Measurements from ENCODE around the gene RMC1. TPM values are rescaled to one million over a fixed set of nuclear protein-coding genes. Genes with fewer than 3 reads are reported as not detected.

RMC1 gene
- total RNA-seq, 4 donors from 2014 or later: 17.3 to 32.4 (median 18.3) TPM

DNA sequence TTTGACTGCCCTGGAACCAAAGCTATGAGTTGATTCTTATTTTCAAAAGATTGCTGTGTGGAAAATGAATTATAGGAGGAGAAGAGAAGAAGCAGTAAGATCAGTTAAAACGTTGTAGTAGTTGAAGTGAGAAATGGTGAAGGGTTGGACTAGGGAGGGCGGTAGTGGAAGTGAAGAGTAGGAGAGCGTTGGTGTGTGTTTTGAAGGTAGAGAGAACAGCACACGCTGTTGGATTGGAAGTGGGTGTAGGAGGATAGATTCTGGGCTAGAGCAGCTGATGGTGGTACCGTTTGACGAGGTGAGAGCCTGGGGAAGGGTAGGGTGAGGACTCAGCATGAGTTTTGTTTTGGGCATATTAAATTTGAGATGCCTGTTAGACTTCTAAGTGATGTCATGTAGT is 31.8 kb upstream of the RMC1 start:
- WGBS, 2 donors: 90 to 93% methylated on average over 6 of the region's 6 CpGs
- H3K9me3 ChIP-seq: no peaks in the 10 kb centered on the region
- no peaks in the 10 kb centered on the region for H3K27me3 ChIP-seq
- H3K27ac ChIP-seq: no peak overlapping the region
- DNase-seq (ENCODE audit: low spot score in 2 of 2): no peak
- TF ChIP-seq, protein P1, sequence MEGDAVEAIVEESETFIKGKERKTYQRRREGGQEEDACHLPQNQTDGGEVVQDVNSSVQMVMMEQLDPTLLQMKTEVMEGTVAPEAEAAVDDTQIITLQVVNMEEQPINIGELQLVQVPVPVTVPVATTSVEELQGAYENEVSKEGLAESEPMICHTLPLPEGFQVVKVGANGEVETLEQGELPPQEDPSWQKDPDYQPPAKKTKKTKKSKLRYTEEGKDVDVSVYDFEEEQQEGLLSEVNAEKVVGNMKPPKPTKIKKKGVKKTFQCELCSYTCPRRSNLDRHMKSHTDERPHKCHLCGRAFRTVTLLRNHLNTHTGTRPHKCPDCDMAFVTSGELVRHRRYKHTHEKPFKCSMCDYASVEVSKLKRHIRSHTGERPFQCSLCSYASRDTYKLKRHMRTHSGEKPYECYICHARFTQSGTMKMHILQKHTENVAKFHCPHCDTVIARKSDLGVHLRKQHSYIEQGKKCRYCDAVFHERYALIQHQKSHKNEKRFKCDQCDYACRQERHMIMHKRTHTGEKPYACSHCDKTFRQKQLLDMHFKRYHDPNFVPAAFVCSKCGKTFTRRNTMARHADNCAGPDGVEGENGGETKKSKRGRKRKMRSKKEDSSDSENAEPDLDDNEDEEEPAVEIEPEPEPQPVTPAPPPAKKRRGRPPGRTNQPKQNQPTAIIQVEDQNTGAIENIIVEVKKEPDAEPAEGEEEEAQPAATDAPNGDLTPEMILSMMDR (IDR thresholded peaks at IDR 0.05): no peak
- TF ChIP-seq POLR2A (IDR thresholded peaks at IDR 0.05) (no peak), EP300 (IDR thresholded peaks at IDR 0.05) (no peak)
- H3K36me3 ChIP-seq: peaks cover 2 to 97% (median 38%) of the 10 kb centered on the region in 3 donors
- H3K4me3 ChIP-seq: no peak overlapping the region
- H3K4me1 ChIP-seq: no peaks in the 10 kb centered on the region

DNA sequence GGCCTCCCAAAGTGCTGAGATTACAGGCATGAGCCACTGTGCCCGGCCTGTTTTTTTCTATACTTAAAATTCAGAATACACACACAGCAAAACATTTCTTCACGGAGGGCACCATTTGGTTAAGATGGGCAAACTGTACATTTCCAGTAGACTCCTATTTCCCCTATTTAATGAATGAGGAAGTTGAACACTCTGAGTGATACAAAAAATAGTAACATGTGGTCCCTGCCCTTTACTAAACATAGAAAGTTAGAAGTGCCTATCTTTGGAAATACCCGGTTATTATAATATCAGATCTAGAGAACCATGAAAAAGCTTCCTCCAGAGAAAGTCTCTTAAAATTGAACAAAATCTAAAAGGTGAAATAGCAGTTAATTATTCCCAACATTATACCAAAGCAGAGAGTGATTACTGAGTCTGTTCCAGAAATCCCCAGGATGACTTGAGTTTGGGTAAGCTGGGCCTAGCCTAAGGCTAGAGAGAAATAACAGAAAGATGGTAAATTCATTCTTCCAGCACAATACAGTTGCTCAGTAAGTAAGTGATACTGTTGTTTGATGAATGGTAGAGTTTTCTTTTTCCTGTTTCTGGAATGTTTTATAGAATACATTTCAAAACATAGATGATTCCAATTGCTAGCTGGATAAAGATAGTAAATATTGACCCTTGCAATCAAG is 23.3 kb upstream of the RMC1 start:
- H3K27me3 ChIP-seq: no peaks in the 10 kb centered on the region
- TF ChIP-seq POLR2A (IDR thresholded peaks at IDR 0.05): no peak
- TF ChIP-seq, protein P1 (IDR thresholded peaks at IDR 0.05): no peak
- no peak for TF ChIP-seq EP300 (IDR thresholded peaks at IDR 0.05)
- H3K4me3 ChIP-seq: no peak overlapping the region
- H3K9me3 ChIP-seq: no peaks in the 10 kb centered on the region
- H3K36me3 ChIP-seq: peaks cover 0 to 81% (median 8%) of the 10 kb centered on the region in 3 donors
- no peaks in the 10 kb centered on the region for H3K4me1 ChIP-seq
- WGBS, 2 donors: 82 to 86% methylated on average over 3 of the region's 3 CpGs
- DNase-seq (ENCODE audit: low spot score in 2 of 2): no peak
- H3K27ac ChIP-seq: no peak overlapping the region

DNA sequence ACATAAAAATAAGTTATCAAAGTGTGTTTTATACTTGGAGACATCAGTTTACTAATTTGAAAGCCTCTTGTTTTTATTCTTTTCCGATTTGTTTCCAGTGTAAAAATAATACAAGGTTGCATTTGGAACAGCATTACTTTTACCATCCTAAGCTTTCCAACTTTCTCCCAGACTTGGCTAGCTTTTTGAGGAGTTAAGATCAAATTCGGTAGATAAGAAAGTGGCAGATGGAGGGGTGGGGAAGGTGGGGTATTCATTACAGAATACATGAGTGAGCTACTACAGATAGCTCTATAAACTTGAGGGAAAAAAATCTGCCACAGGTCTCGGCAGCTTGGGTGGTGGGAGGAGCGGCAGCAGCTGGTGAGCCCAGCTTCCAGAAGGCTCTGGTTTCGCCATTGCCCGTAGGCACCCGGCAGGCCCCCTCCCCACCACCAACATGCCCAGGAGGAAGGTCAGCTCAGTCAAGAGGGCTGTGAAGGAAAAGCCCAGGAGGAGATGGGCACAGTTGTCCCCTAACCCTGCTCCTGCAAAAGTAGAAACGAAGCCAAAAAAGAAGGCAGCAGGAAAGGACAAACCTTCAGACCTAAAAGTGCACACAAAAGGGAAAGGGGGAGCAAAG is 18.6 kb upstream of the RMC1 start:
- 64 to 65% methylated on average over 8 of the region's 8 CpGs for WGBS, 2 donors
- Histone ChIP-seq H3K4me3 (no peak overlapping the region), H3K36me3 (peaks cover 0 to 34% (median 5%) of the 10 kb centered on the region in 3 donors), H3K4me1 (peaks cover 0 to 8% (median 0%) of the 10 kb centered on the region in 4 donors), H3K9me3 (no peaks in the 10 kb centered on the region), H3K27me3 (no peaks in the 10 kb centered on the region), H3K27ac (no peak overlapping the region)
- no peak for DNase-seq (ENCODE audit: low spot score in 2 of 2)
- TF ChIP-seq EP300 (IDR thresholded peaks at IDR 0.05): no peak
- TF ChIP-seq, protein P1 (IDR thresholded peaks at IDR 0.05): no peak
- no peak for TF ChIP-seq POLR2A (IDR thresholded peaks at IDR 0.05)

DNA sequence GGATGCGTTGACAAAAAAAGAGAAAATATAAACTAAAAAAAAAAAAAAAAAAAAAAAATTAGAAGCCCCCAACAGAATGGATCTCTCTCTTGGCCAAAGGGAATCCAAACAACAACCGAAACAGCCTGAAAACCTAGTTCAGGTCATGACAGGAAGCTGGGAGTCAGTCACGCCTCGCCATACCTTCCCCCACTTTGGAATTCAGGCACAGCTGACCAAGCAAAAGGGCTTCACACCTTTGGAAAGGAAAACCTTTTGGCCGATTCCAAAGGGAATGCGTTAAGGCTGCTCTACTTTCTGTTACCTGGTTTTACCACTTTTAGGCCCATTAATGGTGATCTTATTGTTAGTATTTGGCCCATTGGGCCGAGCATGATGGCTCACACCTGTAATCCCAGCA is 17.9 kb upstream of the RMC1 start:
- H3K27ac ChIP-seq: no peak overlapping the region
- DNase-seq (ENCODE audit: low spot score in 2 of 2): no peak
- 91% methylated on average over 7 of the region's 7 CpGs for WGBS, 2 donors
- TF ChIP-seq, protein P1 (IDR thresholded peaks at IDR 0.05): no peak
- TF ChIP-seq EP300 (IDR thresholded peaks at IDR 0.05): no peak
- TF ChIP-seq POLR2A (IDR thresholded peaks at IDR 0.05): no peak
- H3K27me3 ChIP-seq: no peaks in the 10 kb centered on the region
- no peak overlapping the region for H3K4me3 ChIP-seq
- peaks cover 0 to 8% (median 0%) of the 10 kb centered on the region in 4 donors for H3K4me1 ChIP-seq
- no peaks in the 10 kb centered on the region for H3K9me3 ChIP-seq
- peaks cover 0 to 27% (median 5%) of the 10 kb centered on the region in 3 donors for H3K36me3 ChIP-seq
